PC-3 (cell line): ENCODE measurements around the gene NSUN2. TPM values are rescaled to one million over a fixed set of nuclear protein-coding genes. Genes with fewer than 3 reads are reported as not detected.

ENCODE experiments used
- ATAC-seq: fragments of 200-7000 bp; cut with Tn5 transposase; 2 replicates; pipeline ENCODE4 v1.9.1; 2020; ENCODE audit warnings: mild to moderate bottlenecking, moderate library complexity
- BruUV-seq: library from RNA; stranded (reverse); fragments of 400-500 nt; replicated peaks from 2 replicates; lab custom pipeline; 2021; lab: Mats Ljungman, UMichigan
- CTCF ChIA-PET: fragments of 300-600 bp; sonication (Branson Sonifier 250); formaldehyde crosslinking; loops from one replicate; lab custom pipeline; 2022; ENCODE audit warnings: antibody characterized with exemption; lab: Charles Lee
- POLR2A ChIA-PET: fragments of 300-600 bp; sonication (Branson Sonifier 250); formaldehyde crosslinking; loops from one replicate; lab custom pipeline; 2022; ENCODE audit warnings: antibody characterized with exemption; ENCODE audit not compliant: unreplicated experiment; lab: Charles Lee
- DNase-seq: peaks from one replicate; pipeline ENCODE4 v3.0.0-alpha.2; 2015
- H2AFZ ChIP-seq: fragments of 300-600 bp; sonication (generic); 2 replicates; pipeline ENCODE4 v1.6.0; 2016; ENCODE audit warnings: antibody characterized with exemption, low read length
- H3F3A ChIP-seq: fragments of 300-600 bp; sonication (generic); one replicate; pipeline ENCODE4 v1.6.0; 2017; ENCODE audit warnings: antibody characterized with exemption, low read length, control low read depth, mild to moderate bottlenecking; ENCODE audit not compliant: unreplicated experiment
- H3K27ac ChIP-seq: fragments of 300-600 bp; sonication (generic); 2 replicates; pipeline ENCODE4 v1.5.1; 2016; ENCODE audit warnings: mild to moderate bottlenecking, low read length
- H3K27me3 ChIP-seq: fragments of 300-600 bp; sonication (generic); 2 replicates; pipeline ENCODE4 v1.6.1; 2016; ENCODE audit warnings: low read length, mixed read lengths
- H3K36me3 ChIP-seq: fragments of 300-600 bp; sonication (generic); 2 replicates; pipeline ENCODE4 v1.6.1; 2016; ENCODE audit warnings: low read depth, mixed run types, low read length, mixed read lengths
- H3K4me1 ChIP-seq: fragments of 300-600 bp; sonication (generic); 2 replicates; pipeline ENCODE4 v1.5.1; 2016; ENCODE audit warnings: low read length; ENCODE audit not compliant: insufficient read depth
- H3K4me2 ChIP-seq: fragments of 300-600 bp; sonication (generic); 2 replicates; pipeline ENCODE4 v1.6.0; 2016; ENCODE audit warnings: low read length
- H3K4me3 ChIP-seq: fragments of 300-600 bp; sonication (generic); 2 replicates; pipeline ENCODE4 v1.5.1; 2016; ENCODE audit warnings: mild to moderate bottlenecking, low read length, mixed read lengths
- H3K79me2 ChIP-seq: fragments of 300-600 bp; sonication (generic); 2 replicates; pipeline ENCODE4 v1.6.1; 2017; ENCODE audit warnings: low read length, mixed read lengths
- H3K9ac ChIP-seq: fragments of 300-600 bp; sonication (generic); 2 replicates; pipeline ENCODE4 v1.6.0; 2016; ENCODE audit warnings: mild to moderate bottlenecking, low read length
- H3K9me2 ChIP-seq: fragments of 300-600 bp; sonication (generic); replicated peaks from 2 replicates; pipeline ENCODE4 v1.6.1; 2016; ENCODE audit warnings: mixed run types, low read length, mixed read lengths
- H3K9me3 ChIP-seq: fragments of 300-600 bp; sonication (generic); 2 replicates; pipeline ENCODE4 v1.6.1; 2016; ENCODE audit warnings: low read length, mixed read lengths
- H4K20me1 ChIP-seq: fragments of 300-600 bp; sonication (generic); 2 replicates; pipeline ENCODE4 v1.6.1; 2016; ENCODE audit warnings: low read length, mixed read lengths
- EZH2 ChIP-seq: fragments of 300-600 bp; sonication (generic); IDR thresholded peaks from one replicate; pipeline ENCODE4 v1.6.1; 2017; ENCODE audit warnings: antibody characterized with exemption, mild to moderate bottlenecking, low read length; ENCODE audit not compliant: unreplicated experiment
- EZH2phosphoT487 ChIP-seq: fragments of 300-600 bp; sonication (generic); IDR thresholded peaks from 2 replicates; pipeline ENCODE4 v1.6.1; 2018; ENCODE audit warnings: mild to moderate bottlenecking, antibody characterized with exemption, low read length, borderline replicate concordance
- intact Hi-C: fragments of 100-400 bp; cut with micrococcal nuclease; formaldehyde crosslinking; loops from 2 replicates; pipeline ENCODE4 v1.9.0; 2023
- total RNA-seq: library from RNA; depleted of rRNA; stranded (reverse); fragments of >200 nt; gene quantifications from 2 replicates; pipeline ENCODE4 v1.2.3, GENCODE V29; 2014
- TF ChIP-seq, protein P1 (sequence below): fragments of 300-600 bp; sonication (generic); conservative IDR thresholded peaks from 2 replicates; pipeline ENCODE4 v1.5.1; 2017; ENCODE audit warnings: antibody characterized with exemption, low read depth, mild to moderate bottlenecking, low read length

The NSUN2 gene
- total RNA-seq, 1 experiment from 2014 or later = 351 TPM

DNA sequence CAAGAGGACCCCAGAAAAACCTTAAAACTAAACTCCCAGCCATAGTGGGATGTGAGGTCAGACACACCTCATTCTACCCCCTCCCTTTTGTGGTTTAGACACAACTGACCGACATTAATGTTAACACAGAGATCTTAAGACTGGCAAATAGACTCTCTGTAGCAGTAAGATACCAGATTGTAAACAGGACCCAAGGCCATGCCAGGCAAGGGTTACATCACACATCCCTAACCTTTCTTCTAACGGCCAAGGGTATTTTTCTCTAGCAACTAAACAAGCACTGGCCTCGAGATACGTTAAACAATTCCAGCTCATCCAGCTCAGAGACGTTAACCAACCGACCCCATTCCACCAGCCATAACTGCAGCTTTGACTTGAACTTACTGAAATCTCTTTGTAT is 38.8 kb downstream of the NSUN2 start:
- no peak overlapping the region for H3K27ac ChIP-seq
- H3K27me3 ChIP-seq = no peaks in the 10 kb centered on the region
- H3K9ac ChIP-seq = no peak overlapping the region
- H3K4me2 ChIP-seq = no peak overlapping the region
- no peaks in the 10 kb centered on the region for H3K4me1 ChIP-seq
- ATAC-seq = no peak
- peaks cover 6% of the 10 kb centered on the region; the same call in 1 of the 2 replicates for H4K20me1 ChIP-seq
- ChIA-PET CTCF (no interaction called here), POLR2A (no interaction called here)
- no peak for DNase-seq
- no peaks in the 10 kb centered on the region for H3K79me2 ChIP-seq
- no peaks in the 10 kb centered on the region for H3K9me2 ChIP-seq
- H3F3A ChIP-seq = no peaks in the 10 kb centered on the region
- intact Hi-C loops = no loop called here
- no TSS peak for BruUV-seq
- no peak overlapping the region for H3K4me3 ChIP-seq
- TF ChIP-seq EZH2 = no peak
- TF ChIP-seq, protein P1, sequence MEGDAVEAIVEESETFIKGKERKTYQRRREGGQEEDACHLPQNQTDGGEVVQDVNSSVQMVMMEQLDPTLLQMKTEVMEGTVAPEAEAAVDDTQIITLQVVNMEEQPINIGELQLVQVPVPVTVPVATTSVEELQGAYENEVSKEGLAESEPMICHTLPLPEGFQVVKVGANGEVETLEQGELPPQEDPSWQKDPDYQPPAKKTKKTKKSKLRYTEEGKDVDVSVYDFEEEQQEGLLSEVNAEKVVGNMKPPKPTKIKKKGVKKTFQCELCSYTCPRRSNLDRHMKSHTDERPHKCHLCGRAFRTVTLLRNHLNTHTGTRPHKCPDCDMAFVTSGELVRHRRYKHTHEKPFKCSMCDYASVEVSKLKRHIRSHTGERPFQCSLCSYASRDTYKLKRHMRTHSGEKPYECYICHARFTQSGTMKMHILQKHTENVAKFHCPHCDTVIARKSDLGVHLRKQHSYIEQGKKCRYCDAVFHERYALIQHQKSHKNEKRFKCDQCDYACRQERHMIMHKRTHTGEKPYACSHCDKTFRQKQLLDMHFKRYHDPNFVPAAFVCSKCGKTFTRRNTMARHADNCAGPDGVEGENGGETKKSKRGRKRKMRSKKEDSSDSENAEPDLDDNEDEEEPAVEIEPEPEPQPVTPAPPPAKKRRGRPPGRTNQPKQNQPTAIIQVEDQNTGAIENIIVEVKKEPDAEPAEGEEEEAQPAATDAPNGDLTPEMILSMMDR = no peak
- TF ChIP-seq EZH2phosphoT487 = no peak
- no peak overlapping the region for H2AFZ ChIP-seq
- peaks cover 27% of the 10 kb centered on the region for H3K36me3 ChIP-seq
- no peaks in the 10 kb centered on the region for H3K9me3 ChIP-seq

DNA sequence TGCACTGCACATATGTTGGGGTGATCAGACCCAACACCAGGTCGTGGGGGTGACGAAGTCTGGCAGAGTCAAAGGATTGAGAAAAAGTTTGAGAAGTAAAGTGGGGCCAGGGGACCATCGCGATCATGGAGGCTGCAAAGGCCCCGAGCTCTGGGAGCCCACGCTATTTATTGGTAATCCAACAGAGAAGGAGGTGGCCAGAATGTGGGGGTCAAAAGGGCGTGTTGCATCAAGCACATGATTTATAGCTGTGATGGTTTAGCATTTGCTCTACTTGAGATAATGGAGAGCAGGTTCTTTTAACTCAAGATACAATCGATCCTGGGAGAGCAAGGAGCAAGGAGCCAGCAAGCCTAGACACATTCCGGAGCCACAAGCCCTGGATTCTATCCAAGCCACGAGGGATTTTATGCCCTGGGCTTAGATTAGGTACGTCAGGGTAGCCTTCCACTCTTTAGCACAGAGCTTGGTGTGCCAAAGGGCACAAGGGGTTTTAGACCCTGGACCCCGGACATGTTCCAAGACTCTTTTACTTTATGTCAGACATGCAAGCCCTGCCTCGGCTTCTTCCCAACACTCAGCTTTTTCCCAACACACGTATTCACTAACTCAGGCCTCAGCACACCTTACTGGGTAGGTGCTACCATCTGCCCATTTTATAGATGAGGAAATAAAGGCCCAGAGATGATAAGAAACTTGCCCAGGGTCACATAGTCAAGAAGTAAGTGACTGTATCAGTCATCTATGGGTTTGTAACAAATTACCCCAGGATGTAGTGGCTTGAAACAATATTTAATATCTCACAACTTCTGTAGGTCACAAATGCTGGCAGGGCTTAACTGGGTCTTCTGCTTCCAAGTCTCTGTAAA is 39.5 kb downstream of the NSUN2 start:
- H3K4me2 ChIP-seq = no peak overlapping the region
- H3K9me2 ChIP-seq = no peaks in the 10 kb centered on the region
- ATAC-seq (no peak), DNase-seq (no peak)
- H3F3A ChIP-seq = no peaks in the 10 kb centered on the region
- H3K36me3 ChIP-seq = peaks cover 20% of the 10 kb centered on the region
- peaks cover 2% of the 10 kb centered on the region; the same call in 1 of the 2 replicates for H4K20me1 ChIP-seq
- no TSS peak for BruUV-seq
- ChIA-PET POLR2A (no interaction called here), CTCF (no interaction called here)
- intact Hi-C loops = no loop called here
- no peaks in the 10 kb centered on the region for H3K79me2 ChIP-seq
- no peak overlapping the region for H3K4me3 ChIP-seq
- H3K9me3 ChIP-seq = no peaks in the 10 kb centered on the region
- H2AFZ ChIP-seq = no peak overlapping the region
- H3K27ac ChIP-seq = no peak overlapping the region
- no peak overlapping the region for H3K9ac ChIP-seq
- H3K4me1 ChIP-seq = no peaks in the 10 kb centered on the region
- TF ChIP-seq, protein P1 = no peak
- no peak for TF ChIP-seq EZH2
- H3K27me3 ChIP-seq = no peaks in the 10 kb centered on the region

DNA sequence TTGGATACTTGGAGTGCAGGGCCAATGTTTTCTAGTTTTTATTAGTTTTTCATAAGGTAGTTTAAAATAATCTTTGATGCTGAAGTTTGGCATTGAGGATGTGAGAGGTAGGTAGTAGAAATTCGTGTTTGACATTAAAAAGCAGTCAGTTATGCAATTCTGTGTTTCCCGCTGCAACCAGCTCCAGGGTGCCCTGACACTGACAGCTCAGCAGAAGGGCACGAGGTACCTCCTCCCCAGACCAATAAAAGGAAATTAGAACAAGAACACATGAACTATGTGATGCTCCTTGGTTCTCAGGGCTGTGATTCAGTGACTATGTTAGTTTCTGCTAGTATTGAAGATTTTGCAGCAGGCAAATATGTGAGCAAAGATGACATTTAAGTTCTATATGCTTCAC is 40.2 kb downstream of the NSUN2 start:
- ATAC-seq = no peak
- DNase-seq = no peak
- POLR2A ChIA-PET = no interaction called here
- Histone ChIP-seq H3K27me3 (no peaks in the 10 kb centered on the region), H3K27ac (no peak overlapping the region), H3K4me3 (no peak overlapping the region), H3F3A (no peaks in the 10 kb centered on the region), H3K9ac (no peak overlapping the region), H3K9me2 (no peaks in the 10 kb centered on the region), H3K4me1 (no peaks in the 10 kb centered on the region), H3K4me2 (no peak overlapping the region), H3K9me3 (no peaks in the 10 kb centered on the region), H4K20me1 (no peaks in the 10 kb centered on the region), H3K79me2 (no peaks in the 10 kb centered on the region), H2AFZ (no peak overlapping the region), H3K36me3 (peaks cover 13% of the 10 kb centered on the region)
- CTCF ChIA-PET = no interaction called here
- TF ChIP-seq, protein P1 = no peak
- TF ChIP-seq EZH2 (no peak), EZH2phosphoT487 (no peak)
- intact Hi-C loops = no loop called here
- BruUV-seq = no TSS peak
